T47D (cell line): ENCODE results near the gene SYCE3.

Source experiments
- DNase-seq, 2 experiments: peaks; one replicate each; pipeline versions ENCODE4 v3.0.0 to v3.0.0-alpha.2; 2011 to 2012; ENCODE audit warnings: low read depth in 1 of 2, low spot score in 1 of 2
- JUND ChIP-seq: IDR thresholded peaks from 2 replicates; pipeline ENCODE4 v1.6.1; 2012; ENCODE audit warnings: low read depth
- in situ Hi-C: cut with HindIII; loops from 2 replicates; pipeline ENCODE4 v1.10.0; 2016; ENCODE audit warnings: low sequenced_read_pairs, low pct_unique_long_range_greater_than_20kb

Gene SYCE3

DNA sequence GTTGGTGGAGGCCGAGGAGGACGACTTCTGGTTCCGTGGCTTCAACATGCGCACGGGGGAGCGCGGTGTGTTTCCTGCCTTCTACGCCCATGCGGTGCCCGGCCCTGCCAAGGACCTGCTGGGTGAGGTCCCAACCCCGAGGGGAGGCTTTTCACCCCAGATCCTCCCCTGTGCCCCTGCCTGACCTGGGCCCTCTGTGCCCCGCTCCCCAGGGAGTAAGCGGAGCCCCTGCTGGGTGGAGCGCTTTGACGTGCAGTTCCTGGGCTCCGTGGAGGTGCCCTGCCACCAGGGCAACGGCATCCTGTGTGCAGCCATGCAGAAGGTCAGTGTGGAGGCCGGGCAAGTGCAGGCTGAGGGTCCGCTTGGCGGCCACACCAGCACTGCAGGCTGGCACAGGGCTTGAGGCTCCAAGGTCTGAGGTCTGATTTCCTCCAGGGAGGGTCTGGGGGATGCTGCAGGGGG lies 42.9 kb upstream of the SYCE3 start:
- in situ Hi-C loops, result no loop called here

DNA sequence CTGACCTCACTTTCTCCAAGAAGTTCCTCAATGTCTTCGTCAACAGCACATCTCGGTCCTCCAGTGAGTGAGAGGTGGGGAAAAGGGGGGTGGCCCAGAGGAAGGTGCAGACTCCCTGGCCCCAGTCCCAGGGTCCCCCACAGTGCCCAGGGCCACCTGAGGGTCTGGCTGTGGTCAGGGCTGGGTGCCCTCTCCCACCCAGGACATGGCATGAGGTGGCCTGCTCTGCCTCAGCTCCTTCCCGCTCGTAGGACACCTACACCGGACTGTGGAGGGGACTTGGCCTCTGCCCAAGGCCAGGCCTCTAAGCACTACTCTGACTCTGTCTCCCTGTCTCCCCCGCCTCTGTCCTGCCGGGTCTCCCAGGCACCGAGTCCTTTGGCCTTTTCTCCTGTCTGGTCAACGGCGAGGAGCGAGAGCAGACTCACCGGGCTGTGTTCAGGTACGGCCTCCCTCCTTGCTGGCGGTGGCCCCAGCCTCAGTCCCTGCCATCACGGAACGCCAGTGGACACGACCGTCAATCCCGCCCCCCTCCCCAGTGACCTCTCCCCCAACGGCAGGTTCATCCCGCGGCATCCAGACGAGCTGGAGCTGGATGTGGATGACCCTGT lies 42.4 kb upstream of the SYCE3 start:
- TF ChIP-seq JUND, result no peak
- in situ Hi-C loops, result no loop called here
- DNase-seq, result no peak

More for the DNA sequence above, 42.9 kb upstream of the SYCE3 start:
- no peak for DNase-seq
- TF ChIP-seq JUND, result no peak

DNA sequence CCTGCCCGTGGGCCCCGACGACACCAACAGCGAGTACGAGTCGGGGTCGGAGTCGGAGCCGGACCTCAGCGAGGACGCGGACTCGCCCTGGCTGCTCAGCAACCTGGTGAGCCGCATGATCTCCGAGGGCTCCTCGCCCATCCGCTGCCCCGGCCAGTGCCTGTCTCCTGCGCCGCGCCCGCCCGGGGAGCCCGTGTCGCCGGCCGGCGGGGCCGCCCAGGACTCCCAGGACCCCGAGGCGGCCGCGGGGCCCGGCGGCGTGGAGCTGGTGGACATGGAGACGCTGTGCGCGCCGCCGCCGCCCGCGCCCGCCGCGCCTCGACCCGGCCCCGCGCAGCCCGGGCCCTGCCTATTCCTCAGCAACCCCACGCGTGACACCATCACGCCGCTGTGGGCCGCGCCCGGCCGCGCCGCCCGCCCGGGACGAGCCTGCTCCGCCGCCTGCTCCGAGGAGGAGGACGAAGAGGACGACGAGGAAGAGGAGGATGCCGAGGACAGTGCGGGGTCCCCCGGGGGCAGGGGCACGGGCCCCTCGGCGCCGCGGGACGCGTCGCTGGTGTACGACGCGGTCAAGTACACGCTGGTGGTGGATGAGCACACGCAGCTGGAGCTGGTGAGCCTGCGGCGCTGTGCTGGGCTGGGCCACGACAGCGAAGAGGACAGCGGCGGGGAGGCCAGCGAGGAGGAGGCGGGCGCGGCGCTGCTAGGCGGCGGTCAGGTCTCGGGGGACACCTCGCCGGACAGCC lies 41.7 kb upstream of the SYCE3 start:
- in situ Hi-C loops, result no loop called here
- no peak for DNase-seq
- no peak for TF ChIP-seq JUND

DNA sequence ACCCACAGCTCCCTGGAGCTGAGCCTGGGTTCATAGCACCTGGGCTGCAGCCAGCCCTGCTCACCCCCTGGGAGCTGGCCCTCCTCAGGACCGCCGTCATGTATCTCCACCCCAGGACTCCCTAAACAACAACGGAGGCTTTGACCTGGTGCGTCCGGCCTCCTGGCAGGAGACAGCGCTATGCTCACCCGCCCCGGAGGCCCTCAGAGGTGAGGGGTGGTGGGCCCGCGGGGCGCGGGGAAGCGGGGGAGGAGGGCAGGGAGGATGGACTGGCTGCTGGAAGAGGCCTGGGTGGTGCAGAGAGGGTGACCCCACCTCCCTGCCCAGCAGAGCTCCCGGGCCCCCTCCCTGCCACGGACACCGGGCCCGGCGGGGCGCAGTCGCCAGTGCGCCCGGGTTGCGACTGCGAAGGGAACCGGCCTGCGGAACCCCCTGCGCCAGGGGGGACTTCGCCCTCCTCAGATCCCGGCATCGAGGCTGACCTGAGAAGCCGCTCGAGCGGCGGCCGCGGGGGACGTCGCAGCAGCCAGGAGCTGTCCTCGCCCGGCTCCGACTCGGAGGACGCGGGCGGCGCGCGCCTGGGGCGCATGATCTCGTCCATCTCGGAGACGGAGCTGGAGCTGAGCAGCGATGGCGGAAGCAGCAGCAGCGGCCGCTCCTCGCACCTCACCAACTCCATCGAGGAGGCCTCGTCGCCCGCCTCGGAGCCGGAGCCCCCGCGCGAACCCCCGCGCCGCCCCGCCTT lies 41.0 kb upstream of the SYCE3 start:
- in situ Hi-C loops, result no loop called here
- DNase-seq, result no peak
- no peak for TF ChIP-seq JUND

DNA sequence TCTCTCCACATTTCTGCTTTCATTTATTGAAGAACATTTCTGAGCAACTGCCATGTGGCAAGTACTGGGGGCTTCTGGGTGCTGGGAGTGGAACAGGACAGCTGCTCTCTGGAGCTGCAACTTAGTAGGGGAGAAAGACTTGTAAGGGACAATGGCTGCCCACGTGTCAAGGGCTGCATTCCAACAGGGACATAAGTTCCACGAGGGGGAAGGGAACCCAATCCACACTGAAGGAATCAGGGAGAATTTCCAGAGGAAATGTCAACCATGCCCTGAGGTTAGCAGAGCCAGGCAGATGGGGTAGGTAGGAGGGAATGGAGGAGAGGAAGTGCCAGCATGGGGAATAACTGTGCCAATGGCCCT lies 39.6 kb upstream of the SYCE3 start:
- TF ChIP-seq JUND, result no peak
- in situ Hi-C loops, result no loop called here
- DNase-seq, result no peak

DNA sequence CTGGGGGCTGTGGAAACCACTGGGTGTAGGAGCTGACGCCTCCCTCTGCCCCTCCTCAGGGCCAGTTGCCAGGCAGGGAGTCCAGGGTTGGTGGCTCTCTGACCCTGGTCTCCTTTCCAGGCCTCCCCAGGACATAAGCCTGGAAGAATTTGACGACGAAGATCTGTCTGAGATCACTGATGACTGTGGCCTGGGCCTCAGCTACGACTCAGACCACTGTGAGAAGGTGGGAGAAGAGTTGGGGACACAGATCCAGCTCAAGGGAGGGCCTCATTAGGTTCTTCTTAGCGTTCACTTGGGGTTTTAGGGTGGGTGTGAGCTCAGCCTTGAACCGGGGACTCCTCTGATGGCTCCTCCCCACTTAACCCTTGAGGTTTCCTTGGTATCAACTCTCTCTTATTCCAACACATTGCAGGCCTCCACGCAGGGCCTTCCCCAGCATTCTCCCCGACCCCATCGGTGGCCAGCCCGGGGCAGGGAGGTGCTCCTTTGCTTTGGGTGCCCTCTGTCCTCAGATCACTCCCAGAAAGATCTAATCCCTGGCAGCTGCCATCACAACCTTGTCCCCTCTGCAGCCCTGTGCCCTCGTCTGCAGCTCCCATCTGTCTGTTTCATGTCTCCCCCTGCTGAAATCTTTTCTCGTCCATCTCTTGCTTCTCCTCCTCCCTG lies 39.1 kb upstream of the SYCE3 start:
- no peak for TF ChIP-seq JUND
- DNase-seq, result no peak
- in situ Hi-C loops, result no loop called here

DNA sequence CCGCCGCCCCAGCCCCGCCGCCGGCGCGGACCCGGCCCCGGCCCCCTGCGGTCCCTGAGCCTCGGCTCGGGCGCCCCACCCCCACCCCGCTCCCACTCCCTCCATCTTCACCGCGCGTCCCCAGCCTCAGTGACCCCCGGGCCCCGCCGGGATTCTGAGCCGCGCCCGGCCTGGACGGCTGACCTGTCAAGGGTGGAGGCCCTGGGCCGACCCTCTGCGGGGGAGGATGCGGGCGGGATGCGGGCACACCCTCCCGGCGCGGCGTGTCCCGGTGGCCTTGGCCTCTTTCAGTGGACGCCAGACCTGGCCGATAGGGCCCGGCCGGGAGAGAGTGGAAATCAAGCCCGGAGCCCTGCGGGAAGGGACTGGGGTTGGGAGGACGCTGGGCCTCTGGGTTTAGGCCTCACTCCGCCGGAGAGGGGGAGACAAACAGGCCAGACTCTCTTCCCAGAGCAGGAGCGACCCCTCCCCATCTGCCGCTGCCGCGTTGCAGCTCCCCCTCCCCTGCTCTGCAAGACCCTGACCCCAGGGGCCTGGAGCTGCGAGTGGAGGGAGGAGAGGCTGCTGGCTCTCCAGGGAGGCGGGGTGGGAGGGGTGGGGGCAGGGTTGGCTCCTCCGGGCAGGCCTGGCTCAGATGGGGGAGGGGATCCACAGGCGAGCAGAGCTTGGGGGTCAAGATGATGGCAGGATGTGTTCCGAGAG lies 38.4 kb upstream of the SYCE3 start:
- no peak for TF ChIP-seq JUND
- in situ Hi-C loops, result no loop called here
- no peak for DNase-seq

DNA sequence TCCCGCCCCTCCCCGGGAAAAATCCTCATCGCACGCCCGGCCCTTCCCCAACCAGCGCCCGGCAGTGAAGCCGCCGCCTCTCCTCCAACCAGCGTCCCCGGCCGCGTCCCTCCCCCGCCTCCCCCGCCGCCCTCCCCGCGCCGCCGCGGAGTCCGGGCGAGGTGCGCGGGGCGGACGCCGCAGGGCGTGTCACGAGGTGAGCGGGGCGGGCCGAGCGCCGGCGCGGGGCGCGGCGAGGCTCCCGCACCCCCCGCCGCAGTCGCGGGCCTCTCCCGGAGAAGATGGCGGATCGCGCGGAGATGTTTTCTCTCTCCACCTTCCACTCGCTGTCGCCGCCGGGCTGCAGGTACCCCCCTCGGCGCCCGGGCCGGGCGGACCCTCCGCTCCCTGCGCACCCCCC lies 37.8 kb upstream of the SYCE3 start, which contains the start of gene MAPK8IP2:
Gene MAPK8IP2, plus strand, starts transcription at position 256 of the 400 bp plus-strand sequence. Its CDS starts 26 bp downstream, at position 282.
- in situ Hi-C loops, result no loop called here
- DNase-seq, result peak in 1 of 2 experiments; percentile 47
- no peak for TF ChIP-seq JUND

DNA sequence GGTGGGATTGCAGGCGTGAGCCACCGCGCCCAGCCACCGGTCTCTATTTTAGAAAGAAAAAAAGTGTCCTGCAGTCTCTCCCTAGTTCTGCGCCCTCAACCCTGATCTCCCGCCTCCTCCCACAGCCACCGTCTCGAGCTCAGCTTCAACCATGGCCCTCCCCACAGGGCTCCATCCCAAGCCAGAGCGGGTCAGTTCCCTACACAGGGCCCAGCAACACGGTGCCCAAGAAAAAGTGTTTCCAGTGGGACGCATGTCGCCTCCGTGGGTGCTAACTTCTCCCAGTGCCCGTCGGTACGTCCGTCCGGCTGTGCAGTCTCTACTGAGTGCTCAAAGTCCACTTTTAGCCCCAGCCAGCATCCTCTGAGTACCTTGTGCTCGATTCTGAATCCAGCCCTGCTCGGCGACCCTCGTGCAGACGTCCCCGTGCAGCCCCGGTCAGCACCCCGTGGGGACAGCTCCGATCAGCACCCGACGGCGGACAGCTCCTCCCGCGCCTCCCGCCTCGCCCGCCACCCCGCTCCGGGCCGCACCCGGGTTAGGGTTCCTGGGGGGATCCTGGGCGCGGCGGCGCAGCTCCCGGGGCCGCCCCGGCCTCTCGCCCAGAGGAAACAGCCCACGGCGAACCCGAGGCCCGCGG lies 37.2 kb upstream of the SYCE3 start:
- peak; percentile 49 to 90 for DNase-seq
- in situ Hi-C loops, result no loop called here
- TF ChIP-seq JUND, result no peak

DNA sequence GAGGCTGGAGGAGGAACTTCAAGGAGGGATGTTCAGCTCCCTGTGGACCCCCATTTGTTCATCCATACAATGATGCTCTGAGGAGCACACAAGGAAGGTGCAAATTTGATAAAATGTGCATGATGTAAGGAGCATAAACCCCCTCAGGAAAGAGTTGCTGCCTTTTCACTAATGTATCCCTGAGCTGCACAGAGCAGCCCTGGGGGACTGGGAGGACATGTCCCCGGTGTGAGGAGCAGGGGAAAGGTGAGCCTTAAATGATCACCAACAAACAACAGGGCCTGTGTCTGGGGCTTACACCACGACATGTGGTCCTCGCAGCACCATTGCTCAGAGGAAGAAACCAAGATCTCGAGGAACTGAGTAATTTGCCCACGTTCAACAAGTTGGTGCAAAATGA lies 34.4 kb upstream of the SYCE3 start:
- TF ChIP-seq JUND, result no peak
- no peak for DNase-seq
- in situ Hi-C loops, result no loop called here

DNA sequence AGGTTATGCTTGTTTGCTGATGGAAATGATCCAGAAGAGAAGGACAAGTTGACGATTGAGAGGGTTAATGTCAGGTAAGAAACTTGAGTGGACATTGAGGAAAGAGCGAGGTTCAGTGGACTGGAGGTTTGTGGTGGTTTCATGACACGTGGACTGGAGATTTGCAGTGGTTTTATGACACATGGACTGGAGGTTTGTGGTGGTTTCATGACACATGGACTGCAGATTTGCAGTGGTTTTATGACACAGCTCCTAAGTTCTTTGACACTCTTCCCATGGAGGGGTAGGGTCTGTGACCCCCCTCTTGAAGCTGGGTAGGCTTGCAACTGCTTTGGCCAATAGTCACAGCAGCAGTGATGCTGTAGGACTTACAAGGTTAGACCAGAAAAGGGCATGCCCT lies 32.5 kb upstream of the SYCE3 start:
- in situ Hi-C loops, result no loop called here
- DNase-seq, result no peak

More for the DNA sequence above, 32.5 kb upstream of the SYCE3 start:
- TF ChIP-seq JUND, result no peak
